SIG-M5 treated with dmso at 0.1 percent for 504 hours (cell line): ENCODE data around the gene C17orf107.
"Not testable (repeated sequence)": the region's sequence is repeated elsewhere in the genome, so short reads cannot be mapped to it uniquely, and the experiment has no call there.

Experiments
- DNase-seq: peaks from one replicate; lab custom pipeline; 2025; ENCODE audit not compliant: unreplicated experiment; lab: John Stamatoyannopoulos, UW

C17orf107 gene

GRCh38 chr17:4899341-4900230 lies at the start of gene C17orf107:
C17orf107 (plus strand) TSS chr17:4899536; CDS start chr17:4899763, 227 bp downstream.
- peak; percentile 71 for DNase-seq

DNA sequence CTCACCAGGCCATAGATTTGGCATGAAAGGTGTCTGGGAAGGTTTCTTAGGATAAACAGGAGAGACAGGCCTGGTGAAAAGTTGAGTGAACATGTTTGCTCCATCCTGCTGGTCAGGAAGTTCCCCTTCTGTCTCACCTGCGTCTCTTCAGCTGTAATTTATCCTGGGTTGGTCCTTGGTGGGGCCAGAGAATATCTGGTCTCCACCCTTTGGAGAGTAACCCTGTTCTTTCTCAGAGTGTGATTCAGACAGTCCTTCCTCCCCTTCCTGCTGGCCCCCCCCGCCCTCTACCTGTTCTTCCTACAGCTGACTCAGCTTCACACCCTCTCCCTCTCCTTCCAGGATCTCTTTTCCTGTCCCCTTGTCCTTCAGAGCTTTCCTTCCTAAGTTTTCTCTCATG lies 49.1 kb upstream of the C17orf107 start:
- no peak for DNase-seq

DNA sequence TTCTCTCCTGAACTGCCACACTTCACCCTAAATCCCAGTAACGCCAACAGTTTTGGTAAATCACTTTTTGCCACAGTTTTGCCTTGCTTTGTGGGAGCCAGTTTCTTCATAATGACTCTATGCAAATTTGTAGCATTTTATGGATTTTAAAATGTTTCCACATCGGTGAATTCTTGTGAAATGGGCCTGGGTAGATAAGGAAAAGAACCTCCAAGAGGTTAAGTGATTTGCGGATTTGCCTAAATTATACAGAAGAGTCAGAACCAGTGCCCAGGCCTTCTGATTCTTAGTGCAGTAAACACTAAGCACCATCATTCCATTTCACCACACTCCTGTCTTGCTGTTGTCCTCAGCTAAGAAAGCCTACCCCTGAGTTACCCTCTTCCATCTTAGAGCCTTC lies 48.3 kb upstream of the C17orf107 start:
- DNase-seq = no peak

- DNase-seq = no peak
These were observed 46.6 kb upstream of the C17orf107 start for GRCh38 chr17:4852567-4853207.

- DNase-seq = no peak
These were observed 46.1 kb upstream of the C17orf107 start for GRCh38 chr17:4853208-4853671.

GRCh38 chr17:4854111-4854681 lies 45.1 kb upstream of the C17orf107 start:
- no peak for DNase-seq

- DNase-seq = no peak
These were observed 42.9 kb upstream of the C17orf107 start for GRCh38 chr17:4856271-4856936.

- no peak for DNase-seq
These were observed 42.4 kb upstream of the C17orf107 start for GRCh38 chr17:4856937-4857314.

DNA sequence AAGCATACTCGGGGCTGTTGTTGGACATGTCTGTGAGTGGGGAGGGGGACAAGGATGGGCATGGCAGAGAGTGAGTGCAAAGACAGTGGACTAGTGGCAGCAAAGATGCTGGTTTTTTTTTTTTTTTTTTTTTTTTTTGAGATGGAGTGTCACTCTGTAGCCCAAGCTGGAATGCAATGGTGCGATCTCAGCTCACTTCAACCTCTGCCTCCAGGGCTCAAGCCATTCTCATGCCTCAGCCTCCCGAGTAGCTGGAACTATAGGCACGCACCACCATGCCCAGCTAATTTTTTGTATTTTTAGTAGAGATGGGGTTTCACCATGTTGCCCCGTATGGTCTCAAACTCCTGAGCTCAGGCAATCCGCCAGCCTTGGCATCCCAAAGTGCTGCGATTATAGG lies 42.0 kb upstream of the C17orf107 start:
- DNase-seq = not testable (repeated sequence)

- DNase-seq = no peak
These were observed 41.1 kb upstream of the C17orf107 start for GRCh38 chr17:4858068-4858881.

DNA sequence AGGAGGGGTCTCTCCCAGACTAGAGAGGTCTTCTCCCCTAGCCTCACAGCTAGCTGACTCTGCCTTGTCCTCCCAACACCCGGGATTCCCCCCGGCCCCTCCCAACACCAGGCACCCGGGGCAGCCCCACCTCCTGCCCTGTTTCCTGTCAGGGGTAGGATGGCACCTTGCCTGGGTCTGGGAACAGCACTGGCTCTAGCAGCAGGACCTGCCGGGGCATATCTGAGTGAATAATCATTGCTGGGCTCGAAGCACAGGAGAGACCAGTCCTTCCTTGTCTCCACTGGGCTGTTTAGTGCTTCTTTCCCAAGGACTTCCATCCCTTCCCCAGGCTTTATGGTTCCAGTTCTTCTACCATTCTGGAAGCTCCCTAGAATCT lies 40.5 kb upstream of the C17orf107 start:
- DNase-seq = no peak

- DNase-seq = no peak
These were observed 39.3 kb upstream of the C17orf107 start for GRCh38 chr17:4859816-4860625.

DNA sequence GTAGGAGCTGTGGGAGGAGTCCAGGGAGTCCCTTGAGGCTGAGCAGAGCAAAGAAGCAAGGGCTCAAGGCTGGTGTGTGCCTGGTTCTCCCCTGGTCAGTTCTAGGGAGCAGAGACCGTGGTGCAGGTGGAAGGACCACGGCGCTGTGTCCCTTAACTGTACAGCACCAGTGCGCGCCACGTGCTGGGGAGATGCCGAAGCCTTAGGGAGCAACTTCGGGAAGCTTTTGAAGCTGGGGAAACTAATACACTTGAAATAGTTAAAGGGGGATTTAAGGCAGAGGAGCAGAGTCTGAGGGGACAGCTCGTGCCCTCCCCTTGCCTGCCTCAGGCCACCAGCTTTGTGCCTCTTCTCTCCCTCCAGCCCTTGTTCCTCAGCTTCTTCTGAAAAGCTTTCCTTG lies 38.7 kb upstream of the C17orf107 start:
- no peak for DNase-seq

GRCh38 chr17:4861052-4861451 lies 38.3 kb upstream of the C17orf107 start:
- no peak for DNase-seq

DNA sequence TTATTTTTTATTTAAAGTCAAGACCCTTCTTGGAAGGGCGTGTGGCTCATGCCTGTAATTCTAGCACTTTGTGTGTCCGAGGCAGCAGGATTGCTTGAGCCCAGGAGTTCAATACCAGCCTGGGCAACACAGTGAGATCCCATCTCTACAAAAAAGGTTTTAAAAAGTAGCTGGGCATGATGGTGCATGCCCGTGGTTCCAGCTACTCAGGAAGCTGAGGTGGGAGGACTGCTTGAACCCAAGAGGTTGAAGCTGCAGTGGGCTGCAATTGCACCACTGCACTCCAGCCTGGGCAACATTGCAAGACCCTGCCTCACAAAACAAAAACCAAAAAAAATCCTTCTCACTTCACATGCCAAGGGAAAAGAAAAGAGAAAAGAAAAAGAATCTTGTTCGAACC lies 36.6 kb upstream of the C17orf107 start:
- DNase-seq = no peak

- no peak for DNase-seq
These were observed 36.0 kb upstream of the C17orf107 start for GRCh38 chr17:4863321-4863720.

GRCh38 chr17:4867535-4867934 lies 31.8 kb upstream of the C17orf107 start:
- DNase-seq = not testable (repeated sequence)

- not testable (repeated sequence) for DNase-seq
These were observed 30.0 kb upstream of the C17orf107 start for GRCh38 chr17:4869058-4869998.

GRCh38 chr17:4870855-4871254 lies 28.5 kb upstream of the C17orf107 start:
- DNase-seq = no peak
